Coronary artery (tissue), 2 donors: ENCODE results near the gene SHBG.
"Not testable (repeated sequence)": the region's sequence is repeated elsewhere in the genome, so short reads cannot be mapped to it uniquely, and the experiment has no call there.

ENCODE experiments used
- DNase-seq: peaks from one replicate; pipeline ENCODE4 v3.0.0-alpha.2; 2017; ENCODE audit warnings: low spot score
- H3K27ac ChIP-seq, 2 donors: fragments of 200-600 bp; sonication (generic); one replicate each; pipeline ENCODE4 v1.5.1; 2016 to 2019
- H3K4me3 ChIP-seq: fragments of 200-600 bp; sonication (generic); 2 replicates; pipeline ENCODE4 v1.5.1; 2016; ENCODE audit warnings: mild to moderate bottlenecking, moderate library complexity
- CTCF ChIP-seq: fragments of 200-600 bp; sonication (generic); IDR thresholded peaks from one replicate; pipeline ENCODE4 v1.5.1; 2019; ENCODE audit warnings: antibody characterized with exemption

Gene SHBG

GRCh38 chr17:7634384-7634783, 4.4 kb downstream of the SHBG start:
- H3K4me3 ChIP-seq = no peak overlapping the region
- peak; percentile 14 for TF ChIP-seq CTCF
- H3K27ac ChIP-seq = no peak overlapping the region
- no peak for DNase-seq

GRCh38 chr17:7636163-7636562, 6.2 kb downstream of the SHBG start:
- Histone ChIP-seq H3K27ac (no peak overlapping the region), H3K4me3 (no peak overlapping the region)
- no peak for TF ChIP-seq CTCF
- DNase-seq = no peak

- DNase-seq = no peak
- H3K27ac ChIP-seq = no peak overlapping the region
- no peak overlapping the region for H3K4me3 ChIP-seq
- no peak for TF ChIP-seq CTCF
Observed at GRCh38 chr17:7640783-7641182, 10.8 kb downstream of the SHBG start.

- not testable (repeated sequence) for H3K27ac ChIP-seq, H3K4me3 ChIP-seq, DNase-seq
Observed at GRCh38 chr17:7641635-7642034, 11.7 kb downstream of the SHBG start.

DNA sequence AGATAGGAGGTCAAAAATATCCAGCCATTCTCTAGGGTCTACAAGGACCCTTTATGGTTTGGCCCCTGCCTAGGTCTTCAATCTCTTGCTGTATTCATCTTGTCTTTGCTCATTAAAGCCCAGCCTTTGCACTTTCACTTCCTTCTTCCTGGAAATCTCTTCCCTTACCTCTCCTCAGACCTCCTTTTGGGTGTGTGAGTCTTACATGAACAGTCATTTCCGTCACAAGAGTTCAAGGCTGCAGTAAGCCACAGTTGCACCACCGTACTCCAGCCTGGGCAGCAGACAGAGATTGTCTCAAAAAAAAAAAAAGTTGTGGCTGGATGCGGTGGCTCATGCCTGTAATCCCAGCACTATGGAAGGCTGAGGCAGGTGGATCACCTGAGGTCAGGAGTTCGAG, 14.8 kb downstream of the SHBG start:
- Histone ChIP-seq H3K27ac (no peak overlapping the region), H3K4me3 (no peak overlapping the region)
- no peak for TF ChIP-seq CTCF
- DNase-seq = no peak

- Histone ChIP-seq H3K27ac (no peak overlapping the region), H3K4me3 (no peak overlapping the region)
- no peak for TF ChIP-seq CTCF
- no peak for DNase-seq
Observed at GRCh38 chr17:7646457-7646856, 16.5 kb downstream of the SHBG start.

DNA sequence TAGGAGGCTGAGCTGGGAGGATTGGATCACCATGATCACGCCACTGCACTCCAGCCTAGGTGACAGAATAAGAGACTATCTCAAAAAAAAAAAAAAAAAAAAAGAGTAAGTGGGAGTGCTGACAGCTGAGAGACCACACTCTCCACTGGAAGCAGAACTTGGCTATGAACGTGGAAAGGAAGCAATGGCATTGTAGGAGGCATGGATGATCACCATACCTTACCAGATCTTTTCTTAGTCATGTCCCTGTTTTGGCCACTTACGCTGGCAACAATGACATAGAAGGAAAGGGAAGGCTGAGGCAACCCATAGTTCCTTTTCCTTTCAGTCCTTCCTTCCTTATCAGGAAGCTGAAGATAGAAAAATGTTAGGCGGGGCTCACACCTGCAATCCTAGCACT, 17.1 kb downstream of the SHBG start:
- no peak for DNase-seq
- H3K4me3 ChIP-seq = no peak overlapping the region
- TF ChIP-seq CTCF = no peak
- H3K27ac ChIP-seq = no peak overlapping the region

DNA sequence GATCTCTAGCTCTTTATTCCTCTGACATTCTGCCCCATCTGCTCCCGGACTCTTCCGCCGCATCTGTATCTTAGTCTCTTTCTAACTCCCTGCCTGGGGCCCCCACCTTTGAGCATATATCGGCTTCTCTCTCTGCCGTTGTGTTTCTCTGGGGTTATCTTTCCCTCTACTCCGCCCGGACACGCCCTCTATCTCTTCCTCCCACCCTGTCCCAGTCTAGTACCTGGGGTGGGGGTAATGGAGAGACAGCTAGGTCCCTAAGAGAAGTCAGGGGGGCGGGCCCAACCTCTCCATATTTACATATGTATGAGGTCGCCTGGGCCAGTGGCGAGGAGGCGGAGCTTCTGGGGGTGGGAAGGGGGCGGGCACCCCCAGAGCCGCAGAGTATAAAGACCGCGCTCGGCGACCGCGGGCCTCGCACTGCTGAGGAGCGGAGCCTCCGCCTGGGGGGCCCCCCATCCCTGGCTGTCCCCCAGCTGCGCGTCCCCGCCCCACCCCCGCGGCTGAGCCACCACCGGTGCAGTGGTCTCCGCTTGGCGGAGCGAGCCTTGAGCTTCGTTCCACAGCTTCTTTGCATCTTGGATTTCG, 20.7 kb downstream of the SHBG start, which contains the start of gene ATP1B2:
Gene ATP1B2, plus strand, starts transcription at position 418 of the 588 bp plus-strand sequence. CDS start 593 bp downstream, outside the sequence.
- TF ChIP-seq CTCF = no peak
- no peak for DNase-seq
- Histone ChIP-seq H3K27ac (peak within 1 kb of the TSS in 1 of 2 donors; percentile 62), H3K4me3 (peak within 1 kb of the TSS; percentile 74)
